Heart right ventricle (tissue), 16 donors: ENCODE data around the gene TSEN15. TPM values are rescaled to one million over a fixed set of nuclear protein-coding genes. Genes with fewer than 3 reads are reported as not detected.
"Not testable (repeated sequence)": the region's sequence is repeated elsewhere in the genome, so short reads cannot be mapped to it uniquely, and the experiment has no call there.

Experiments used
- ATAC-seq, 8 donors: fragments of 200-7000 bp; cut with Tn5 transposase; one replicate each; pipeline ENCODE4 v1.9.1; 2020; ENCODE audit warnings: mild to moderate bottlenecking in 8 of 8, moderate library complexity in 8 of 8, moderate number of reproducible peaks in 1 of 8
- DNase-seq, 2 donors: peaks; one replicate each; pipeline ENCODE4 v3.0.0-alpha.2; 2020
- H3K27ac ChIP-seq, 10 donors: fragments of 200-600 bp; sonication (generic) in 2 of 10; one replicate each; pipeline versions ENCODE4 v1.5.0 to v1.8.0; 2020 to 2022; ENCODE audit warnings: mild to moderate bottlenecking in 3 of 10
- H3K27me3 ChIP-seq, 7 donors: fragments of 200-600 bp; one replicate each; pipeline ENCODE4 v1.8.0; 2021 to 2022; ENCODE audit warnings: mild to moderate bottlenecking in 2 of 7
- H3K36me3 ChIP-seq, 9 donors: fragments of 200-600 bp; sonication (generic) in 1 of 9; one replicate each; pipeline versions ENCODE4 v1.5.0 to v1.8.0; 2020 to 2022; ENCODE audit warnings: mild to moderate bottlenecking in 2 of 9
- H3K4me1 ChIP-seq, 9 donors: fragments of 200-600 bp; sonication (generic) in 1 of 9; one replicate each; pipeline versions ENCODE4 v1.5.0 to v1.8.0; 2020 to 2022; ENCODE audit warnings: mild to moderate bottlenecking in 4 of 9
- H3K4me3 ChIP-seq, 10 donors: fragments of 200-600 bp; sonication (generic) in 2 of 10; one replicate each; pipeline versions ENCODE4 v1.5.0 to v1.8.0; 2020 to 2022; ENCODE audit warnings: mild to moderate bottlenecking in 7 of 10, moderate library complexity in 2 of 10
- H3K9me3 ChIP-seq, 11 donors: fragments of 200-600 bp in 10 of 11; sonication (generic) in 2 of 11; one replicate each; pipeline versions ENCODE4 v1.5.0 to v1.8.0; 2013 to 2022; ENCODE audit warnings: mild to moderate bottlenecking in 2 of 11, control low read depth in 1 of 11, moderate library complexity in 1 of 11
- WGBS, 2 donors: extraction: QIAGEN DNeasy Blood & Tissue Kit; methylation state at CpG; one replicate each; pipeline ENCODE4 v1.1.7; 2013; ENCODE audit warnings: inconsistent platforms in 1 of 2; 5-methylcytosine and 5-hydroxymethylcytosine counted together
- intact Hi-C, 10 donors: fragments of 100-400 bp; cut with DNase I; formaldehyde crosslinking; loops; one replicate each; pipeline versions ENCODE4 v1.11.1 to v1.14.2; 2022
- polyA plus RNA-seq, 2 donors: library from polyadenylated mRNA; stranded (reverse); fragments of 200-250 nt; gene quantifications; one replicate each; pipeline ENCODE4 v1.2.3, GENCODE V29; 2013
- total RNA-seq, 10 donors: library from RNA; stranded (reverse); fragmentation: NEBNext Ultra II Directional in 3 of 10; extraction: Animal tissue kit (Norgen Biotek cat#: 25700) in 3 of 10; gene quantifications; one replicate each; pipeline versions ENCODE4 v1.2.1 to v1.2.4, GENCODE V29; 2021 to 2023
- TF ChIP-seq, protein P1 (sequence below), 9 donors: fragments of 200-600 bp; sonication (generic) in 2 of 9; IDR thresholded peaks; one replicate each; pipeline versions ENCODE4 v1.5.0 to v1.8.0; 2021 to 2022; ENCODE audit warnings: antibody characterized with exemption in 9 of 9, mild to moderate bottlenecking in 5 of 9, moderate library complexity in 1 of 9
- donor health status: Arrhythmogenic right ventricular cardiomyopathy.
- donor health status: ischemic (EF 13 %, LVEDD 7.1; RV severe dilation, severe dysfunction).
- donor health status: healthy with polysubstance abuse.
- donor health status: DM: no; HTN: yes; CAD: no.
- donor health status: DM: no; HTN: no; CAD: no.
- donor health status: ischemic (EF 25% LVEDD 6.9; RV normal size, moderate dysfunction).
- donor health status: ischemic (EF 25% LVEDD 5.7; RV mildly dilated, moderate dysfunction).
- donor health status: healthy.
- donor health status: DM: yes; HTN: yes; CAD: no.
- donor health status: Ischemic cardiomyopathy.
- donor health status: ischemic (EF 35%, LVEDD 5.7; RV mildly dilated, moderate dysfunction).
- donor health status: nonischemic (EF 11% LVEDD 7.7; RV severe dilation, severe dysfunction).
- donor health status: DM: yes; HTN: yes; CAD: no.
- donor health status: PGD.
- donor health status: ischemic (EF 29% LVEDD 5.4; RV normal size, mild dysfunction).
- donor health status: nonischemic (EF 23%, LVEDD 6.1; RV moderate dilation, normal function).

Gene TSEN15
- total and polyA plus RNA-seq, 12 donors: 19.3 to 31.1 (median 25.2) TPM

- intact Hi-C loops: loop anchor here in 1 of 10 donors (10.0 kb wide), 1 partner anchor 87 kb away; no protein-coding TSS in a partner anchor
- Histone ChIP-seq H3K9me3 (no peaks in the 10 kb centered on the region), H3K4me1 (peaks cover 0 to 8% (median 0%) of the 10 kb centered on the region in 9 donors), H3K4me3 (no peak overlapping the region), H3K27ac (no peak overlapping the region), H3K27me3 (peaks cover 0 to 22% (median 3%) of the 10 kb centered on the region in 7 donors), H3K36me3 (no peaks in the 10 kb centered on the region)
- WGBS, 2 donors: 87 to 92% methylated on average over 3 of the region's 3 CpGs
- ATAC-seq: no peak
- TF ChIP-seq, protein P1, sequence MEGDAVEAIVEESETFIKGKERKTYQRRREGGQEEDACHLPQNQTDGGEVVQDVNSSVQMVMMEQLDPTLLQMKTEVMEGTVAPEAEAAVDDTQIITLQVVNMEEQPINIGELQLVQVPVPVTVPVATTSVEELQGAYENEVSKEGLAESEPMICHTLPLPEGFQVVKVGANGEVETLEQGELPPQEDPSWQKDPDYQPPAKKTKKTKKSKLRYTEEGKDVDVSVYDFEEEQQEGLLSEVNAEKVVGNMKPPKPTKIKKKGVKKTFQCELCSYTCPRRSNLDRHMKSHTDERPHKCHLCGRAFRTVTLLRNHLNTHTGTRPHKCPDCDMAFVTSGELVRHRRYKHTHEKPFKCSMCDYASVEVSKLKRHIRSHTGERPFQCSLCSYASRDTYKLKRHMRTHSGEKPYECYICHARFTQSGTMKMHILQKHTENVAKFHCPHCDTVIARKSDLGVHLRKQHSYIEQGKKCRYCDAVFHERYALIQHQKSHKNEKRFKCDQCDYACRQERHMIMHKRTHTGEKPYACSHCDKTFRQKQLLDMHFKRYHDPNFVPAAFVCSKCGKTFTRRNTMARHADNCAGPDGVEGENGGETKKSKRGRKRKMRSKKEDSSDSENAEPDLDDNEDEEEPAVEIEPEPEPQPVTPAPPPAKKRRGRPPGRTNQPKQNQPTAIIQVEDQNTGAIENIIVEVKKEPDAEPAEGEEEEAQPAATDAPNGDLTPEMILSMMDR (IDR thresholded peaks at IDR 0.05): no peak
- DNase-seq: no peak
These were observed 9.8 kb upstream of the TSEN15 start for GRCh38 chr1:184041731-184042130.

- not testable (repeated sequence) for ATAC-seq, H3K4me1 ChIP-seq, H3K4me3 ChIP-seq, H3K9me3 ChIP-seq, DNase-seq, H3K36me3 ChIP-seq, H3K27ac ChIP-seq
- H3K27me3 ChIP-seq: peaks cover 0 to 20% (median 0%) of the 10 kb centered on the region in 7 donors
- 89 to 92% methylated on average over 2 of the region's 2 CpGs for WGBS, 2 donors
- intact Hi-C loops: loop anchor here in 1 of 10 donors (10.0 kb wide), 1 partner anchor 89 kb away; no protein-coding TSS in a partner anchor
These were observed 8.2 kb upstream of the TSEN15 start for GRCh38 chr1:184043315-184043714.

- Histone ChIP-seq H3K27me3 (peaks cover 0 to 7% (median 0%) of the 10 kb centered on the region in 7 donors), H3K36me3 (no peaks in the 10 kb centered on the region), H3K4me3 (no peak overlapping the region), H3K27ac (no peak overlapping the region), H3K4me1 (no peaks in the 10 kb centered on the region), H3K9me3 (no peaks in the 10 kb centered on the region)
- DNase-seq (no peak), ATAC-seq (no peak)
- intact Hi-C loops: loop anchor here in 1 of 10 donors (10.0 kb wide), 1 partner anchor 90 kb away; no protein-coding TSS in a partner anchor
- TF ChIP-seq, protein P1 (IDR thresholded peaks at IDR 0.05): no peak
- 85 to 88% methylated on average over 3 of the region's 3 CpGs for WGBS, 2 donors
These were observed 6.7 kb upstream of the TSEN15 start for GRCh38 chr1:184044603-184045376.

GRCh38 chr1:184047541-184047940 is 4.0 kb upstream of the TSEN15 start:
- not testable (repeated sequence) for H3K27me3 ChIP-seq, ATAC-seq, H3K27ac ChIP-seq, DNase-seq, H3K36me3 ChIP-seq, H3K4me3 ChIP-seq, H3K9me3 ChIP-seq
- intact Hi-C loops: loop anchor here in 1 of 10 donors (10.0 kb wide), 1 partner anchor 93 kb away; no protein-coding TSS in a partner anchor
- WGBS, 2 donors: 72 to 74% methylated on average over 5 of the region's 5 CpGs
- peaks cover 0 to 13% (median 11%) of the 10 kb centered on the region in 9 donors for H3K4me1 ChIP-seq

GRCh38 chr1:184048561-184049240 is 2.8 kb upstream of the TSEN15 start:
- H3K27me3 ChIP-seq: peaks cover 0 to 5% (median 0%) of the 10 kb centered on the region in 7 donors
- 58 to 60% methylated on average over 4 of the region's 4 CpGs for WGBS, 2 donors
- intact Hi-C loops: loop anchor here in 1 of 10 donors (10.0 kb wide), 1 partner anchor 94 kb away; no protein-coding TSS in a partner anchor

More at GRCh38 chr1:184048561-184049240, 2.8 kb upstream of the TSEN15 start:
- Histone ChIP-seq H3K9me3 (no peaks in the 10 kb centered on the region), H3K4me3 (no peak overlapping the region), H3K4me1 (peaks cover 0 to 24% (median 22%) of the 10 kb centered on the region in 9 donors), H3K36me3 (no peaks in the 10 kb centered on the region), H3K27ac (no peak overlapping the region)
- TF ChIP-seq, protein P1 (IDR thresholded peaks at IDR 0.05): no peak
- no peak for ATAC-seq
- no peak for DNase-seq
